Endothelial cell (in vitro differentiated cells): ENCODE measurements around the gene ATP6V1E1. TPM values are rescaled to one million over a fixed set of nuclear protein-coding genes. Genes with fewer than 3 reads are reported as not detected.
"Not testable (repeated sequence)": the region's sequence is repeated elsewhere in the genome, so short reads cannot be mapped to it uniquely, and the experiment has no call there.

ENCODE experiments used
- DNase-seq: peaks from one replicate; pipeline ENCODE4 v3.0.0; 2021; ENCODE audit warnings: low spot score
- H3K27ac Mint-ChIP-seq: one replicate; pipeline ENCODE4 v1.8.0; 2021; ENCODE audit warnings: mixed read lengths, inconsistent platforms; ENCODE audit not compliant: unreplicated experiment
- H3K27me3 Mint-ChIP-seq: one replicate; pipeline ENCODE4 v1.8.0; 2021; ENCODE audit warnings: mild to moderate bottlenecking, moderate library complexity, mixed read lengths, inconsistent platforms; ENCODE audit not compliant: unreplicated experiment
- H3K36me3 Mint-ChIP-seq: one replicate; pipeline ENCODE4 v1.8.0; 2021; ENCODE audit warnings: mild to moderate bottlenecking, low read depth, mixed read lengths, inconsistent platforms; ENCODE audit not compliant: unreplicated experiment
- H3K4me1 Mint-ChIP-seq: one replicate; pipeline ENCODE4 v1.8.0; 2021; ENCODE audit warnings: mild to moderate bottlenecking, mixed read lengths, inconsistent platforms; ENCODE audit not compliant: unreplicated experiment
- H3K4me3 Mint-ChIP-seq: one replicate; pipeline ENCODE4 v1.8.0; 2021; ENCODE audit warnings: mild to moderate bottlenecking, mixed read lengths, inconsistent platforms; ENCODE audit not compliant: unreplicated experiment
- H3K9me3 Mint-ChIP-seq: one replicate; pipeline ENCODE4 v1.8.0; 2021; ENCODE audit warnings: mixed read lengths, inconsistent platforms; ENCODE audit not compliant: unreplicated experiment
- total RNA-seq: library from RNA; stranded (reverse); fragmentation: NEBNext Ultra II Directional; extraction: Animal tissue kit (Norgen Biotek cat#: 25700); gene quantifications from one replicate; pipeline ENCODE4 v1.2.1, GENCODE V29; 2021; ENCODE audit not compliant: unreplicated experiment
- TF ChIP-seq, protein P1 (sequence below): fragments of 200-600 bp; sonication (generic); IDR thresholded peaks from one replicate; pipeline ENCODE4 v1.5.0; 2021; ENCODE audit warnings: antibody characterized with exemption; ENCODE audit not compliant: unreplicated experiment

Gene ATP6V1E1
- total RNA-seq, 1 donor from 2014 or later = 80.4 TPM

DNA sequence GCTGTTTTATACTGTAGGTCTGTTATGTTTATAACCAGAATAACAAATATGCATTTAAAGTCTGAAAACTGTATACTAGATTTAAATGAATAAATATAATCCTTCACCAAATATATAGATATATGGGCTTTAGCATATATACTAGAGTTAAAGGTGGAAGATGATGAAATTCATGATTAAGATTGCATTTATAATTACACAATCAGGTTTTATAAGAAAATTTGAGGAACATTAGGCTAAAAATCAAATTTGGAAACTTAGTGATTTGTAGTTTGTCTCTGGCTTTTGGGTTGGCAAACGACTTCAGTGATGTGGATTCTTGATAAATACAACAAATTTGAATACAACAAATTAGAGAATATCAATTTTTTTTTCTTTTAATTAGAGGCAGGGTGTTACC lies 20.0 kb upstream of the ATP6V1E1 start:
- H3K27ac Mint-ChIP-seq = no peak overlapping the region
- H3K4me1 Mint-ChIP-seq = no peaks in the 10 kb centered on the region
- TF ChIP-seq, protein P1, sequence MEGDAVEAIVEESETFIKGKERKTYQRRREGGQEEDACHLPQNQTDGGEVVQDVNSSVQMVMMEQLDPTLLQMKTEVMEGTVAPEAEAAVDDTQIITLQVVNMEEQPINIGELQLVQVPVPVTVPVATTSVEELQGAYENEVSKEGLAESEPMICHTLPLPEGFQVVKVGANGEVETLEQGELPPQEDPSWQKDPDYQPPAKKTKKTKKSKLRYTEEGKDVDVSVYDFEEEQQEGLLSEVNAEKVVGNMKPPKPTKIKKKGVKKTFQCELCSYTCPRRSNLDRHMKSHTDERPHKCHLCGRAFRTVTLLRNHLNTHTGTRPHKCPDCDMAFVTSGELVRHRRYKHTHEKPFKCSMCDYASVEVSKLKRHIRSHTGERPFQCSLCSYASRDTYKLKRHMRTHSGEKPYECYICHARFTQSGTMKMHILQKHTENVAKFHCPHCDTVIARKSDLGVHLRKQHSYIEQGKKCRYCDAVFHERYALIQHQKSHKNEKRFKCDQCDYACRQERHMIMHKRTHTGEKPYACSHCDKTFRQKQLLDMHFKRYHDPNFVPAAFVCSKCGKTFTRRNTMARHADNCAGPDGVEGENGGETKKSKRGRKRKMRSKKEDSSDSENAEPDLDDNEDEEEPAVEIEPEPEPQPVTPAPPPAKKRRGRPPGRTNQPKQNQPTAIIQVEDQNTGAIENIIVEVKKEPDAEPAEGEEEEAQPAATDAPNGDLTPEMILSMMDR = no peak
- H3K27me3 Mint-ChIP-seq = peaks cover 2% of the 10 kb centered on the region
- no peak overlapping the region for H3K4me3 Mint-ChIP-seq
- no peaks in the 10 kb centered on the region for H3K9me3 Mint-ChIP-seq
- no peak for DNase-seq
- H3K36me3 Mint-ChIP-seq = peaks cover 14% of the 10 kb centered on the region

DNA sequence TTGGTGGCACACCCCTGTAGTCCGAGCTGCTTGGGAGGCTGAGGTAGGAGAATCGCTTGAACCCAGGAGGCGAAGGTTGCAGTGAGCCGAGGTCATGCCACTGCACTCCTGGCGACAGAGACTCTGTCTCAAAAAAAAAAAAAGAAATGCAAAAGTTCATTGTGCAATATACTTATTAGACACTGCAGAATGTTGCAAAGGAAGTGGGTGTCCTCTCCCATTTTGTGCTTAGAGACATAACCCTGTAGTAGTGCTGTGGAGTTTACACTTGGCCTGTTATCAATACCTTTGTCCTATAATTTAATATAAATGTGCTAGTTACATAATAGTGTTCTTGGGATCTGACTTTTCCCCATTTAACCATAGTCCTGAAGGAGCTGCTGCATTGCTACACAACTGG lies 19.4 kb upstream of the ATP6V1E1 start:
- Mint-ChIP-seq H3K4me3 (no peak overlapping the region), H3K4me1 (no peaks in the 10 kb centered on the region), H3K27me3 (no peaks in the 10 kb centered on the region), H3K9me3 (no peaks in the 10 kb centered on the region), H3K36me3 (peaks cover 9% of the 10 kb centered on the region), H3K27ac (no peak overlapping the region)
- TF ChIP-seq, protein P1 = no peak
- no peak for DNase-seq

DNA sequence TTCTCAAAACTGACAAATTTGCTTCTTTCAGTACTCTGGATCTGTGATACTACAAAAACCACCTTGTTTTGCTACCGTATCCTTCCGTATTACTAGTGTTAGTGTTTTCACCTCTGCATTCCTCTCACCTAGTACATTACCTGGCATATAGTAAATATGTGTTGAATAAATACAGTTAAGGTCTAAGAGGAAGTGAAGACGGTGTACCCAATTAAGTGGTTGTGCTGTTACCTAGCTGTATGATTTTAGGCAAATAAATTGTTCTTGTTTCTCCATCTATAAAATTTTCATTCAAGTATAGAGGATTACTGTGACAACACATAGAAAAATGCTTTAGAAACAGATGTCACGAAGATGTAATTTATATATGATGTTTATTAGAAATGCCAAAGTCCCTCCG lies 18.9 kb upstream of the ATP6V1E1 start:
- Mint-ChIP-seq H3K36me3 (peaks cover 8% of the 10 kb centered on the region), H3K9me3 (no peaks in the 10 kb centered on the region), H3K4me1 (no peaks in the 10 kb centered on the region), H3K27ac (no peak overlapping the region), H3K4me3 (no peak overlapping the region), H3K27me3 (no peaks in the 10 kb centered on the region)
- TF ChIP-seq, protein P1 = no peak
- no peak for DNase-seq

DNA sequence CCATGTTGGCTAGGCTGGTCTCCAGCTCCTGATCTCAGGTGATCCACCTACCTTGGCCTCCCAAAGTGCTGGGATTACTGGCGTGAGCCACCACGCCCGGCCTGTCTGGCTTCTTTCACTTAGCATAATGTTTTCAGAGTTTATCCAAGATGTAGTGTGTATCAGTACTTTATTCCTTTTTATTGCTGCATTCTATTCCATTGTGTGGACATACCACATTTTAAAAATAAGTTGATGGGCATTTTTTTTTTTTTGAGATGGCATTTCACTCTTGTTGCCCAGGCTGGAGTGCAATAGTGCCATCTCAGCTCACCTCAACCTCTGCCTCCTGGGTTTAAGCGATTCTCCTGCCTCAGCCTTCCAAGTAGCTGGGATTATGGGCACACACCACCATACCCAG lies 13.8 kb upstream of the ATP6V1E1 start:
- not testable (repeated sequence) for DNase-seq, H3K9me3 Mint-ChIP-seq, H3K27me3 Mint-ChIP-seq

DNA sequence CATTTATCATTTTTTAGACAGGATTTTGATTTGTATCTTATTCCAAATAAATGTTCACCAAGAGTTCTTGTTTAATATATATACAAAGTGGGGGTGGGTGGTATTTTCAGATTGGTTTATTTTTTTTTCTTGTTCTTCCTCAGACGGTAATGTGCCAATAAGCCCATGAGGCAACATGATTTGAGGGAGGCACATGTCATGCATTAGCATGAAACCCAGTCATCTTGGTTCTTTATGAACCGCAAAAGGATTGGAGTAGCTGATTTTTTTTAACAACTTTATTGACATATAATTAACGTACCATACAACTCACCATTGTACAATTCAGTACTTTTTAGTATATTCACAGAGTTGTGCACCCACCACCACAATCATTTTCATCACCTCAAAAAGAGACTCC lies 12.7 kb upstream of the ATP6V1E1 start:
- Mint-ChIP-seq H3K4me1 (peaks cover 13% of the 10 kb centered on the region), H3K9me3 (no peaks in the 10 kb centered on the region), H3K4me3 (no peak overlapping the region), H3K27ac (no peak overlapping the region), H3K27me3 (peaks cover 9% of the 10 kb centered on the region), H3K36me3 (peaks cover 6% of the 10 kb centered on the region)
- TF ChIP-seq, protein P1 = no peak
- no peak for DNase-seq

More for the DNA sequence above, 13.8 kb upstream of the ATP6V1E1 start:
- H3K4me3 Mint-ChIP-seq, H3K36me3 Mint-ChIP-seq, H3K27ac Mint-ChIP-seq: not testable (repeated sequence)
- peaks cover 13% of the 10 kb centered on the region for H3K4me1 Mint-ChIP-seq

DNA sequence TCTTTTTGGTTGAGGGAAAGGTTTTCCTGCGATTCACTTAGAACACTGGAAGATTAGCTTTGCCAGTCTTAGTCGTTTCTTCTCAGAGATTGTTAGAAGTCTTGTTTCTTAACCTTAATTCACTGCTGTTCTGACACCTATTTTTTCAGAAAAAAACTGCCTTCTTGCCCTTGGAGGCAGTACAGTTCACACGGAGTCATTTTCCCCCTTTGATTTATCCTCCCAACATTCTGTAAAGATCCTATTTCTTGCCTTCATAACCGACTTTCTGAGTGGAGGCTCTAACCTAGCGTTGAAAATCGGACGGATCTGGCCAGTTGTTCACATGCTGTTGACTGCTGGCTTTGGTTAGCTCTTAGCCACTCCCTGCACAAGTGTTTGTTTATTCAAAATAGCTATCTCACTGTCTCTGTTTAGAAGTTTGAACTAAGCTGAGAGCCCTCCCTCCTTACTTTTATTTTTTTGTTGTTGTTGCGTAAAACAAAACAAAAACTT lies 10.7 kb upstream of the ATP6V1E1 start:
- DNase-seq = no peak

More for the DNA sequence above, 10.7 kb upstream of the ATP6V1E1 start:
- Mint-ChIP-seq H3K4me3 (peak overlapping the region; percentile 96), H3K36me3 (peaks cover 6% of the 10 kb centered on the region), H3K4me1 (peaks cover 13% of the 10 kb centered on the region), H3K27ac (peak overlapping the region; percentile 99), H3K27me3 (peaks cover 9% of the 10 kb centered on the region), H3K9me3 (no peaks in the 10 kb centered on the region)
- TF ChIP-seq, protein P1 = no peak
